ENCODE measurements around the gene LRTM2.
A peak's percentile ranks its signal among the peaks of the same experiment; 100 is the strongest.

The LRTM2 gene

GRCh38 chr12:1798641-1799020 is 21.7 kb upstream of the LRTM2 start:
- peak in 1 of 2 donors; percentile 17 for DNase-seq

- peak in 1 of 2 donors; percentile 16 for DNase-seq
These were observed 21.1 kb upstream of the LRTM2 start for GRCh38 chr12:1799051-1799881.

GRCh38 chr12:1799882-1800400 is 20.4 kb upstream of the LRTM2 start:
- DNase-seq: peak in 1 of 2 donors; percentile 14

DNA sequence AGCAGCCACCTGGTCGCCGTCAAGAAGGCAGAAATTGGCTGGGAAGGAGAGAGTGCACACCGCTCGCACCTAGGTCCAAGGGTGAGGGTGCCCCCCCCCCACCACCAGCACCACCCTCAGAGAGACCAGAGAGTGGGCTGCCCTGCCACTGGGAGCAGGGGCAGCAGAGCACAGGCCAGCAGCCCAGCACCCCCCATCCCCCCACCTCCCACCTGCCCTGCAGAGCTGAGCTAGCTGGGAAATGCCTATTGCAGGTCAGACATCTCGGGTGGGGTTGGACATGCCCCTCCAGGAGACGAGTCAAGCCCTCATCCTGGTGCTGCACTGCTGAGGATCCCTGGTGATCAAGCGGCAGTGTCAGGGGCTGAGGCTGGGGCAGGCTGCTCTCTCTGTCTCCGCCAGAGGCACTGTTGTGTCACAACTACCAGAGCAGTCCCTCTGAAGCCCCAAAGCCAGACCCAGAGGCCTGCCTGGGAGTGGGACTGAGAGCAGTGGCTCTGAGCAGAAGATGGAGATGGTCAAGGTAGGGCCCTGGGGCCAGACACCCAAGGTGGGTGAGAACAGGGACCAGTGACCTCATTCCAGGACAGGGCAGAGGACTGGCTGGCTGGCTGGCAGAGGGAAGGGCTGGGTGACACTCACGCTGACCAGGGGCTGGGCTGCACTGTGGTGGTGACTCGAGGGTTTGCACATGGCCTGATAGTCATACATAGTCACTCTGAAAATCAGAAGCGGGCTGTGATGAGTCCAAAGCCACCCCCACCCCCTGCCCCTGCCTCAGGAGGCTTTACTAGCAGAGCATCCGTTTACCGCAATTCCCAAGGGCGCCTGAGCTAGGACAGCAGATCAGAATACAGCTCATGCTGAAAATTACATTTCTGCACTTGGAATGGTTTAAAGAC is 19.7 kb upstream of the LRTM2 start:
- DNase-seq: peak in 1 of 2 donors; percentile 17

GRCh38 chr12:1801303-1801975 is 18.9 kb upstream of the LRTM2 start:
- DNase-seq: peak in 1 of 2 donors; percentile 11

DNA sequence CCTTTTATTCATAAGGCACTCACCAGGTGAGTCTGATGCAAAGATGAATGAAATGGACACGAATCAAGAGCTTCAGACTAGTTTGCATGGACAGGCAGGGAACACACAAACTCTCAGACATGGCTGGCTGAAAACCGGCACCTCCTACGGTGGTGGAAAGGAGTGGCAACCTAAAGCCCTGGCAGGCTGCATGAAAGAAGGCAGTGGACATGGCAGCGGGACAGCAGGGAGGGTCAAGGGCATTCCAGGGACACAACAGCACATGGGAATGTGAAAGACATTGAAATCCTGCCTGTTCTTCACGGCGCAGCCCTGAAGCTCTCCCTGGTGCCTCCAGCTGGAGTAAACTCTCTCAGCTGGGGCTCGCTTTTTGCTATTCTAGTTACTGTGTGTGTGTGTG is 16.6 kb upstream of the LRTM2 start:
- no peak for DNase-seq

- DNase-seq: peak; percentile 86 to 88
These were observed 15.6 kb upstream of the LRTM2 start for GRCh38 chr12:1804545-1805332.

DNA sequence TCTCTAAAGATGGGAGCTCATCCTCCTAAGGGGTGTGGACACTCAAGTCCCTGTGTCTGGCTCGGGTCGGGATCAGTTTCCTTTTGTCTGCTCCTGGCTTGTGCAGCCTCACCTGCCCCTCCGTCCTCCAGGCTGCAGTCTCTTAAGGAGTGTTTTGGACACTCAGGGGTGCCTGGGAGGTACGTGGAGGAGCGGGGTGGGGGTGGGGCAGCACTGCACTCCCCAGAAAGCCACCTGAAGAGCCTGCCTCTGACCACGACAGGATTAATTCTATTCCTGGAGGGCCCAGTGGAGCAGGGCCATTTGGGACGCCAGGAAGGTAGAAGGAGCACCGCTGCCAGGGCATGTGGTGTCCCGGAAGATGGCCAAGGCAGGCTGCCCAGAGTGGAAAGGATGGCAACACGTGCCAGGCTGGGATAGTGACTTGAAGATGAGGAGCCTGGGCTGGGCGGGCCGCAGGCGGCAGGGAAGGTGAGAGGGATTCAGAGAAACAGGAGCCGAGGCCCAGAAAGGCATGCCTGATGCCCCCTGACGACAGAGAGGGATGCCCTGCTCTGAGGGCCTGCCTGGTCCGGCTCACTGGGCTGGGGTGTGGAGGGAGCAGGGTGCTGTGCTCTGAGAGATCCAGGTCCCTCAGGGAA is 14.8 kb upstream of the LRTM2 start:
- DNase-seq: no peak

DNA sequence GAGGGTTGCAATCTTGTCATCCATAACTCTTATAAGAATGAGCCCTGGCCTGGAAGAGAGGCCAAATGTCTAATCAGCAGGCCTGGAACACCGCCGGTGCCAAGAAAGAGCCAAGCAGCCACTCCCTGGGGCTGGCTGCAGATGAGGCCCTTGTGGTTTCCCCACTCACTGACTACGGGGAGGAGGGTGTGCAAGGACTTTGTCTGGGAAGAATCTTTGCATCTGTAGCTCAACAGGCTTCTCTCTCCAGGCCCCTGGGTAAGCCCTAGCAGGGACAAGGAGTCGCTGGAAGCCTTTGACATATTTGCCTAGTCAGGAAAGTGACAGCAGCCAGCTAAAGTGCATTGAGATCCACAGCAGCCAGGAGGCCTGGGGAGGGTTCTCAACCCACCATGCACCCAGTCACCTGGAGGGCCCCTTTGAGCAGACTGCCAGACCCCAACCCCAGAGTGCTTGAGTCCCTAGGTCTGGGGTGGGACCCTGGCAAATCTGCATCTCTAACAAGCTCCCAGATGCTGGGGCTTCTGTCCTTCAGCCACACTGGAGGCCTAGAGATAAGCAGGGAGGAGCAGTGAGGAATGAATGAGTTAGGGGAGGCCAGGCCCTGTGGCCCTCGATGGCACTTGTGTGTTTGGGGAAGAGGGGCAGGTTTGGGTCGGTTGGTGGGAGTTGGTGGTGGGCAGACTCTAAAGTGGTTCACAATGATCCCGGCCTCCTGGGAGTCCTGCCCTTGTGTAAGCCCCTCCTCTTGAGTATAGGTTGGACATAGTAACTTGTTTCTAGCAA is 13.9 kb upstream of the LRTM2 start:
- no peak for DNase-seq

DNA sequence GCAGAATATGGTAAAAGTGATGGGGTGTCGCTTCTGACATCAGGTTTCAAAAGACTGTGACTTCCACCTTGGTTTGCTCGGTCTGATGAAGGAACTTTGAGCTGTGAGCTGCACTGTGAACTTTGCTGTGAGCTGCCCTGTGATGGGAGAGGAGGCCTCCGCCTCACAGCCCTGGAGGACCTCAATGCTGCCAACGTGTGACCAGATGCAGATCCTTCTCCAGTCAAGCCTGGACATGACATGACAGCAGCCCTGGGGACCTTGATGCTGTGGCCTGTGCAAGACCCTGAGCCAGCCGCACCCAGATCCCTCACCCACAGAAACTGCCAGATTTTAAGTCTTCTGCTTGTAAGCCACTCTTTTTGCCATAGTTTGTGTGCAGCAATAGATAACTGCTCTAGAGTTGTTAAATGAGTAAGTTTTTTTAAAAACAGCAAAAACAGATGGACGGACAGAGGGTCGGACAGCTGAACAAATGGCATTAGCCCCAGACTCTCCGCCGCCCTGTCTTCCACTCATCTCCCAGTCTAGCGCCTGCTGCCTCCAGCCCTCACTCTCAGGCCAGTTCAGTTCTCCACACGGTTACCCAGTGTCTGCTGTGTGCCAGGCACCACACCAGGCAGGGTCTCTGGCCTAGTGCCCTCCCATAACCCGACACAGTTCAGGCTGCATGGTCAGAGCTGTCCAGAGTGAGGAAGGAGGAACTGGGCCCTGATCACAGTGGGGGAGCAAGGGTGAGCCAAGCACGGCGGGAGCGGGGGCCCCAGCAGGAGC is 13.1 kb upstream of the LRTM2 start:
- no peak for DNase-seq

GRCh38 chr12:1808036-1808797 is 12.1 kb upstream of the LRTM2 start:
- no peak for DNase-seq

- no peak for DNase-seq
These were observed 11.4 kb upstream of the LRTM2 start for GRCh38 chr12:1808798-1809480.

GRCh38 chr12:1809591-1810190 is 10.7 kb upstream of the LRTM2 start:
- DNase-seq: no peak

GRCh38 chr12:1810201-1810930 is 10.0 kb upstream of the LRTM2 start:
- no peak for DNase-seq

DNA sequence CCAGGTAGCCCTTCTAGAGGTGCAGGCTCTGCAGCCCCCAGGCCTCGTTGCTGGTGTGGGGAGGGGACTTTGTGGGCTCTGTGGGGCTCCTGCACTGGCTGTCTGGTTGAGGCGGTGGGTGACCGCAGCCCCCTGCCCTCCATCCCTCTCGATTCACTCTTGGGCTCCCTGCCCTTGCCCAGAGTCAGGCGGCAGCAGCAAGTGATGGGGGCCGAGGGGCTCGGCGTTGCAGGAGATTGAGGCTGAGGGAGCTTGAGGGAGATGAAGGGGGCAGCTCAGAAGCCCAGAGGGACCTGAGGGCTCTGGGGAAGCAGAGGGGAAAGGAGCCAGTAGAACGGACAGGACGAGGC is 9.5 kb upstream of the LRTM2 start:
- no peak for DNase-seq

DNA sequence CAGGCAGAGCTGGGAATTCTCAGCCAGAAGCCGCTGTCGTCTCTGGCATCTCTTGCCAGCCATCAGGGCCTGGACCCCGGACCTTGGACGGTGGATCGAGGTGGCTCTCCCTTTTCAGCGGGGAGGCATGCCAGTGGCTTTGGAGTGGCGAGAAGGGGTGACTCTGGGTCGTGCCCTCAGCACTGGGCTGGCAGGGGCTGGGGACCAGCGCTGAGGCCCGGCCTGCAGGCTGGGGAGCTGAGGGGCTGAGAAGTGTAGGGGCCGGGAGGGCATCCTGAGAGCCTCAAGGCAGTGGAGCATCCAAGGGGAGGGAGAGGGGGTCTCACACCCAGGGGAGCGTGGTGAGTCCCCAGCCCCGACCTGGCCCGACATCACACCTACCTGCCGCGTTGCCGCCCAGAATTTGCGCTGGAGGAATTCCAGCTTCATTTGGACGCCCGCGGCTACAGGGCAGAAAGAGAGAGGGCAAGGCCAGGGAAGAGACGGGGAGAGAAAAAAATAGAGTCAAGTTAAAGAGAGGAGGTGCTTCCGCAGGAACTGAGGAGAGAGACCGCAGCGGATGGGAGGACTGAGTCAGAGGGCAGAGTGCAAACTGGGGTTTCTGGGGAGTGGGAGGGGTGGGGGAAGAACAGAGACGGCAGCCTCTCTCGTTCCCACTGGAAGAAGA is 9.0 kb upstream of the LRTM2 start:
- DNase-seq: peak; percentile 54 to 63

DNA sequence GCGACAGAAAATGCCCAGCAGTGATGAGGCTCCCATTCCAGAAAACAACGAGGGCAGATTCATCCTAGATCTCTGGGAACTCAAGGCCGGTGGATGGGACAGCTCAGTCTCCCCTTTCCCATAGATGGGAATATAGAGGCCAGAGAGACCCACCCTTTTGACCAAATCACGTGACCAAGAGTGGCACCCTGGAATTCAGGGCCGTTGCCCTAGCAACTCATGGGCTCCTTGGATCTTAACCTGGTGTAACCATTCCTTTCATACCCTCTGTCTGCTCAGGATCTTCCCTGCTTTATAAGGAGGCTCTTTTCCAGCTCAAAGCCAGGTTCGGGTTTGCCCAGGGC is 8.4 kb upstream of the LRTM2 start:
- no peak for DNase-seq

Data from stimulated activated CD4-positive, alpha-beta T cell treated with anti-CD3 and anti-CD28 coated beads, Interleukin-2, amount 100 ng/mL, for 24 hours (primary cell).